DOHH2 (cell line): Measurements from ENCODE around the gene TOB1.

Experiments used
- CTCF ChIP-seq: fragments of 200-600 bp; sonication (generic); IDR thresholded peaks from one replicate; pipeline ENCODE4 v1.5.1; 2014; ENCODE audit warnings: antibody characterized with exemption, mild to moderate bottlenecking, low read depth, low read length; ENCODE audit not compliant: poor library complexity, severe bottlenecking
- EZH2phosphoT487 ChIP-seq: fragments of 200-600 bp; sonication (generic); IDR thresholded peaks from 2 replicates; pipeline ENCODE4 v1.6.1; 2017; ENCODE audit warnings: borderline replicate concordance, mild to moderate bottlenecking, antibody characterized with exemption, low read length, moderate library complexity, mixed read lengths

- TF ChIP-seq CTCF (no peak), EZH2phosphoT487 (no peak)
Observed at GRCh38 chr17:50824429-50824828, 41.7 kb downstream of the TOB1 start.
